HG03520 (cell line): ENCODE measurements around the gene DKC1.
A peak's percentile ranks its signal among the peaks of the same experiment; 100 is the strongest.
"Not testable (repeated sequence)": the region's sequence is repeated elsewhere in the genome, so short reads cannot be mapped to it uniquely, and the experiment has no call there.

ENCODE experiments used
- ATAC-seq: cut with Tn5 transposase; IDR thresholded peaks from one replicate; pipeline ENCODE4 v1.9.1; 2021; ENCODE audit warnings: mild to moderate bottlenecking, moderate library complexity; ENCODE audit not compliant: unreplicated experiment

Gene DKC1

GRCh38 chrX:154785716-154786115, 23.1 kb downstream of the DKC1 start:
- ATAC-seq, result no peak

GRCh38 chrX:154791467-154791866, 28.8 kb downstream of the DKC1 start:
- no peak for ATAC-seq

- ATAC-seq, result no peak
Measured at GRCh38 chrX:154791939-154792338, 29.3 kb downstream of the DKC1 start.

GRCh38 chrX:154793084-154793795, 30.6 kb downstream of the DKC1 start:
- ATAC-seq, result no peak

DNA sequence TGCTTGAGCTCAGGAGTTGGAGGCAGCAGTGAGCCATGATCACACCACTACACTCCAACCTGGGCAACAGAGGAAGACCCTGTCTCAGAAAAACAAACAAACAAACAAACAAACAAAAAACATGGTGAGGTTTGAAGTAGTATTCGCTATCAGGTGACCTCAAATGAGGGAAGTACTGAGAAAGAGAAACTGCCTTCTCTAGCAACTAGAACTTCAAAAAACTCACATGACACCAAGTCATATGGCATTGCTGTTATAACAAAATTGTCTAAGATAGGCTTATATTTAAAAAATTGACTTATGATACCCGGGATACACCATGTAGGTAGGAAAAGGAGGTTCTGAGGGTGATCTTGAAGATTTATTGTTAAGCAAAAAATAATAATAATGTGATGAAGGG, 32.4 kb downstream of the DKC1 start:
- ATAC-seq, result no peak

DNA sequence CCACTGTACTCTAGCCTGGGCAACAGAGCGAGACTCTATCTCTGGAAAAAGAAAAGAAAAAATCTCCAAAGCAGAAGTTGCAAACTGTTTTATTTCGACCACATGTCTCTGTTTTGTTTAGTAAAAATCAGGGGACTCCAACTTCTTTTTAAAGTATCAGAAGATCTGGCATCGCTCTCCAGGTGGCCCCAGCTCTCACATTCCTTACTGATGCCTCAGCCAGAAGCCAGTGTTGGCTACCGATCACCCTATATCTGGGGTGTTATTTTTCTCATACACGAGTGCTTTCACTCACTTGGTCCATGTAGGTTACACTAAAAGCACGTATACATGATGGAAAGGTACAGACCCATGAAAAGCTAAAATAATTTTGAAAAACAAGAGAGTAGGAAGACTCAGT, 34.3 kb downstream of the DKC1 start:
- ATAC-seq, result no peak

GRCh38 chrX:154799556-154800348, 37.1 kb downstream of the DKC1 start:
- no peak for ATAC-seq

GRCh38 chrX:154800478-154801210, 38.0 kb downstream of the DKC1 start:
- ATAC-seq, result no peak

- no peak for ATAC-seq
Measured at GRCh38 chrX:154802947-154803346, 40.3 kb downstream of the DKC1 start.

GRCh38 chrX:154804261-154804956, 41.7 kb downstream of the DKC1 start:
- no peak for ATAC-seq

- ATAC-seq, result peak; percentile 88
Measured at GRCh38 chrX:154804957-154805695, 42.5 kb downstream of the DKC1 start, which contains the start of gene MPP1. Gene MPP1, minus strand, starts transcription at chrX:154805485. Its CDS starts 112 bp downstream, at chrX:154805373.

- no peak for ATAC-seq
Measured at GRCh38 chrX:154805696-154806091, 43.0 kb downstream of the DKC1 start.

GRCh38 chrX:154806837-154807501, 44.3 kb downstream of the DKC1 start:
- ATAC-seq, result no peak

DNA sequence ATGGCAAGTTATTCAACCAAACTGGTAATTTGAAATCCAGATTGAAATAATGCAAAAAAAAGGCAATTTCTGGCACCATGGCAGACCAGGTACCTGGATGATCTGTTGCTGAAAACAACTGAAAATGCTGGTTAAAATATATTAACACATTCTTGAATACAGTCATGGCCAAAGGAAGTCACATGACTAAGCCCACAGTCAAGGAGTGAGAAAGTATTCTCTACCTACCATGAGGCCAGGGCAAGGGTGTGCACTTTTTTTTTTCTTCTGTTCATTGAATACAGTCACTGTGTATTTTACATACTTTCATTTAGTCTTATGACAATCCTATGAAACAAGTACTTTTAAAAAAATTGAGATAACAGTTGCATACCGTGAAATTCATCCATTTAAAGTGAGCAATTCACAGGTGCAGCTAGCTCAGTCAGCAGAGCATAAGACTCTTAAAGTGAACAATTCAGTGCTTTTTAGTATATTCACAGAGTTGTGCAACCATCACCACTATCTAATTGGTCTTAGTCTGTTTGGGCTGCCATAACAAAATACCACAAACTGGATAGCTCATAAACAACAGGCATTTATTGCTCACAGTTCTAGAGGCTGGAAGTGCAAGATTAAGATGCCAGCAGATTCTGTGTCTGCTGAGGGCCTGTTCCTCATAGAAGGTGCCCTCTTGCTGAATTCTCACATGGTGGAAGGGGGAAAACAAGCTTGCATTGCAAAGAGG, 47.4 kb downstream of the DKC1 start:
- no peak for ATAC-seq

- no peak for ATAC-seq
Measured at GRCh38 chrX:154812341-154813101, 49.9 kb downstream of the DKC1 start.

DNA sequence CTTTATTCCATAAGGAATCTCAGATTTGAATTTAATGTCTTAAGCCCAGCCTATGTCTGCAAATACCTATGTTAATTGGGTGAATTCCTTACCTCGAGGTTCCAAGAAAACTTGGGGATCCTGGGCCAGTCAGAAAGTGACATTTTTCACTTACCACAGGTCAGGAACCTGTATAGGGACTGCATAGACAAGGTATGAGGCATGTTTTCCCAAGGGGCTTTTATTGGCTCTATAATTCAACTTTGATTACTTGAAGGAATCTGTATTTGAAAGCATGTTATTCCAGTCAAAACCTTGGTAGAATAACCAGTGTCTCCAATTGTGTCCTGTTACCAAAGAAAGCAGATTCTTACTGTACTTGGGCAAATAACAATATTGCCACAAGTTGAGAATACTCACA, 51.1 kb downstream of the DKC1 start:
- no peak for ATAC-seq

DNA sequence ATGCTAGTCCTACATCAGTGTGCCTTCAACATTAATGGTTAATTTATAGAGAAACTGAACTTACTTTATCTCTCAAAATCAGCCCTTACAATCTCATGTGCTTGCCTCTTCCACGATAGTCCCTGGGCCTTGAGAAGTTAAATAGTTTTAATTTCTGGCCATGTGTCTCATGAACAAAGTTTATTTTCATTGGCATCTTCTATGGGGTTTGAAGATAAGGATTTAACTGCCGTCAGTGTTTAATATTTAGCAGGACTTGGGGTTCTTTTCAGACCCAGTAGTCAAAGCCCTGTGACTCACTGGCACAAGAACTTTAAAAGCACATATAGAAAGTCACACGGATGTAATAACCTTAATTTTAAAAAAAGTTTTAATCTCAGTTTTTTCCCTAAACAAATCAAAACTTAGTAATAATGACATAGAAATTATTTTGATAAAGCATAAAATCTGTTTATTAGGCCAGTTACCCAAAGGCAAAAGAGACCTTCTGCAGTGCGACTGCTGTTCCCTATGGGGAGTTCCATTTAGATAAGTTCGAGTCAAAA, 52.7 kb downstream of the DKC1 start:
- no peak for ATAC-seq

DNA sequence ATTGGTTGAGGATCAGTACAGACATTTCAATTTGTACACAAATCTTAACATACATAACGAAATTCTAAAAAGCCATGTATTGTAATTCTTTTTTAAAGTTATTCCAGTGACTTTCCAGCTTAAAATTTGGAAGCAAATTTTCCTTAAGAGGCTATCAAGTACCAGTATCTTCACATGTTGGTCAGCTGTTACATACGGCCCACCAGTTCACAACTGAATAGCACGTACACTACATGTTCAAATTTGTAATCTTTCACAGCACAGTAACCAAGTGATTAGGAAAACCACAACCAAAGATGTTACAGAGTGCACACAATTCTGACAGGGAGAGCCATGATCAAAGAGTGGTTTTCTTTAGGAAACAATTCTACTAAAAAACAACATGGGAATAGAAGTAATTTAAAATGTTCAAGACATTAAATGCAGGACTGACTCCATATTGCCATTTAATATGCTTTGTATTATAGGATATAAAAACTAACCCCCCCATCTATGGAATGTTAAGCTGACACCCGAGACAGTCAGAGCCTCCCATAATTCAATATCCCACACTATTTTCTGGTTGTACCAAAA, 53.7 kb downstream of the DKC1 start:
- not testable (repeated sequence) for ATAC-seq
